ENCODE data around the gene NIPBL.

GRCh38 chr5:36915653-36916052 is 39.1 kb downstream of the NIPBL start:
- TF ChIP-seq RAD21 (IDR thresholded peaks at IDR 0.05; ENCODE audit: low read depth) (no peak), MAX (IDR thresholded peaks at IDR 0.05) (no peak), EP300 (IDR thresholded peaks at IDR 0.05; ENCODE audit: borderline replicate concordance) (no peak), USF1 (IDR thresholded peaks at IDR 0.05) (no peak), CEBPB (IDR thresholded peaks at IDR 0.05) (no peak), YY1 (IDR thresholded peaks at IDR 0.05; ENCODE audit: low read depth) (no peak), EGR1 (IDR thresholded peaks at IDR 0.05) (no peak)
